NCI-H1417 treated with DMSO at 0.1 percent for 48 hours (cell line): ENCODE results near the gene VPS11.
A peak's percentile ranks its signal among the peaks of the same experiment; 100 is the strongest.
"Not testable (repeated sequence)": the region's sequence is repeated elsewhere in the genome, so short reads cannot be mapped to it uniquely, and the experiment has no call there.

Experiments
- DNase-seq: peaks from one replicate; lab custom pipeline; 2025; lab: John Stamatoyannopoulos, UW

VPS11 gene

DNA sequence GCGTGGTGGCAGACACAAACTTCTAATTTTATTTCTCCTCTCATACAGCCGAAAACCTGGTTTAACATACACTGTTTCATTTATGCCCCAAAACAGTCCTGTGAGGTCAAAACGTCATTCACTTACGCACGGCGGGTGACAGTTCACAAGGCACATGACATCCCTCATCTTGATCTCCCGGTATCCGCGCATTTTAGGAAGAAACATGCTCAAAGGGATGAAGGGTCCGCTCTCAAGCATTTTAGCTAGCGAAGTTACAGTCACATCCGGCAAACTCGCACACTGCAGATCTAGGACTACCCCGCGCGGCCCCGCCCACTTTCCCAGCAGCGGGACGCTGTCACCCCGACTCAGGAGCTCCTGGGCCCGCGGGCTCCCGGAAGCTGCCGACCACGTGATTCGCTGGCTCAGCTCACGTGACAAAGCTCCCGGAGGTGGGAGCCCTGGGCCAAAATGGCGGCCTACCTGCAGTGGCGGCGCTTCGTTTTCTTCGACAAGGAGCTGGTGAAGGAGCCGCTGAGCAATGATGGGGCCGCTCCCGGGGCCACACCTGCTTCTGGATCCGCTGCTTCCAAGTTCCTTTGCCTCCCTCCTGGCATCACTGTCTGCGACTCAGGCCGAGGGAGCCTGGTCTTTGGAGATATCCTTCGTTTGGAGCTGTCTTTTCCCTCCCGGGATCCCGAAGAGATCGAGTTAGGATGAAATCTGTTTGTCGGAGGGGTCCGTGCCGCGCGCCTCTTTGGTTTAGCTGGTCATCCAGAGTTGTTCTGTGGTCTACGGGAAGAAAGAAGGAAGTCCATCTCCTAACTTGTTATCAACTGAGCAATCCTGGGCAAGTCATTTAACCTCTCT lies at the start of gene VPS11:
TSS of gene VPS11 (plus strand) at position 448 of the 852 bp plus-strand sequence. CDS start at position 454, 6 bp downstream.
- DNase-seq, result peak; percentile 57

DNA sequence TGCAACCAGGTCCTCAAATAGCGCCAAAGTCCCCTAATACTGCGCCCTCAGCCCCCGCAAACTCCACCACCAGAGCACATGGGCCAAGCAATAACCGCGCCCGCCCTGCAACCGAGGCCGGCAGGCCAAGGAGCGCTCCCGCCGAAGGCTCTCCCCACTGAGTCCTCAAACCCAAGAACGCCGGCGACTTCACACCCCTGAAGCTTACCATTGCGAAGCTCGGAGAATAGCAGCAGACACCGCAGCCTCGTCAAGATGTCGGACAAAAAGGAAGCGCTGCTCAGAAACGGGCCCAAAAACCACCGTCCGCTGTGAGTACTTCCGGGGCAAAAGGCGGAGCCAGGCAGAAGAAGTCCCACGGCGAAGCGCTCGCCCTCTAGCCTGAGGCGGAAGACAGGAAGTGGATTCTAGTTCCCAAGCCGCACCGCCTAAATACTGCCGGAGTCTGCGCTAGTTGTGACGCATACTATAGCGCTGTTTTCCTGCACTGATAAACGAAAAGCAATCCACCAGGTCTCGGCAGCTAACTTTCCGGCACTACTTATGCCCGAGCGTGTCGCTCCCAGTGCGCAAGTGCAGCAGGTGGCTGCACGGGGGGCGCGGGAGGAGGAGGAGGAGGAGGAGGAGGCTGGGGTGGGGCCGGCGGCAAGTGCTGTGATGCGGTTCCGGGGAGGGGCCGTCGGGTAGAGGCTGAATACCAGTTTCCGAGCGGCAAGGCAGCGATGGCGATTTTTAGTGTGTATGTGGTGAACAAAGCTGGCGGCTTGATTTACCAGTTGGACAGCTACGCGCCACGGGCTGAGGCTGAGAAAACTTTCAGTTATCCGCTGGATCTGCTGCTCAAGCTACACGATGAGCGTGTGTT lies 49.3 kb upstream of the VPS11 start, which contains the start of the genes RPS25 and TRAPPC4:
TSS of gene RPS25 (minus strand) at position 270 of the 865 bp plus-strand sequence. CDS start at position 211, 59 bp downstream.
TSS of gene TRAPPC4 (plus strand) at position 693 of the 865 bp plus-strand sequence. CDS start at position 723, 30 bp downstream.
- DNase-seq, result peak; percentile 93

DNA sequence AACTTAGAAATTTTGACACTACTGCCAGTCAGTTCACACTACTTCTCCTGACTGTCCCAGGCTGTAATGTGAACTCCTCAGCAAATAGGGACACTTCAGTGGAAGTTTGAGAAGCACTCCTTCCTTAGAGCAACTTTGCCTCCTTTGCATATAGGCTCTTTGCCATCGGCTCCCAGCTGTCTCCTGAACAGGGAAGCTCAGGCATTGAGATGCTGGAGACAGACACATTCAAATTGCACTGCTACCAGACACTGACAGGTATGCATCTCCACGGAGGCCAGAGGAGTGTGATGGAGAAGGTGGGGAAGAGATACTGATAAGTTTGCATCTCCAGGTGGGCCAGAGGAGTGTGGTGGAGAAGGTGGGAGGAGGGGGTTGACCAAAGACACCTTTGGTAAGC lies 47.6 kb upstream of the VPS11 start:
- no peak for DNase-seq

GRCh38 chr11:119021631-119022030 lies 46.0 kb upstream of the VPS11 start:
- DNase-seq, result no peak

DNA sequence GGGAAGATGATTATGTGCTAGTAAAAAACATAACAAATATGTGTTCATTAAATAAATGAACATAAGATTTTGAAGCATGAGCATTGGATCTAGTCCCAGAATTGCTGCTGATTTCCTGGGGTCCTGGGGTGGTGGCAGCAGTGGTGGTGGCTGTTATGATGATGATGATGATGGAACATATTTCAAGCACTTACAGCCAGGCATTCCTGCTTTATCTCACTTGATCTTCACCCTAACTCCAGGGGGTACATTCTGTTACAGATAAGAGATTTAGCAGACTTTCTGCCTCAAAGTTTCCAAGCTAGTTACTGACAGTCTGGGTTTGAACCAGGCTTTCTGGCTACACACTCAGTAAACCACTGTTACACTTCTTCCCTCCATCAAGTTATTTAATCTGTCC lies 43.9 kb upstream of the VPS11 start:
- DNase-seq, result no peak

GRCh38 chr11:119024430-119025098 lies 43.1 kb upstream of the VPS11 start:
- DNase-seq, result no peak

DNA sequence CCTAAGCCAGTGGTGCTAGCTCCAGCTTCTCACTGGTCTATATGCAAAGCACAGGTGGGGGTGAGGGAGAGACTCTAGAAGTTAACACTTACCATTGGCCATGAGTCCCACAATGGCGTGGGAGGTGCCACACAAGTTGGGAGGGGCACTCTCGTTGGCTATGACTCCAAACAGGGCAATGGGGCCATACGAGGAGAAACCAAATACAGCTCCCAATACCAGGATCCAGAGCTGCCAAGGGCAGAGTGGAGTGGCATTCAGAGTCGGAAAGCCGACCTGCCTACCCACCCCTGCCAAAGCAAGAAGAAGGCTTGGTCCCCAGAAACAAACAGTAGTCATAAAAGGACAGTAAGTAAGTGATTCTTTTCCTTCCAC lies 42.5 kb upstream of the VPS11 start:
- DNase-seq, result no peak

DNA sequence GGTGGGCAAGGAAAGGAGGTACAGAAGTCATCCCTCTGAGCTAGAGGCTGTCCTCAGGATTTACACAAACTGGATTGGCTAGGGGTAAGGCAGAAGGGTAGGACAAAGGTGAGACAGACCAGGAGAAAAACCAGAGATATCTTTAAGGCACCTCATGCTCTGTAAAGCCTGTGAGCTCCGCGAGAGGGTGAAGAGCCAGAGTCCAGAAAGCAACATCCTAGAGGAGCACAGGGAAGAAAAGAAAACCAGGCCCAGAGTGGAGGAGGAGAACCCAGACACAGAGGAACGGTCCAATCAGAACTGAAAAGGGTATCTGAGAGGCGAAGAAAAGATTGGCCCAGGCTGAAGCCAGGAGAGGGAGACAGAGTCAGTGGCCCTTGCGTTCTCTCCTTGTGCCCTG lies 42.1 kb upstream of the VPS11 start:
- DNase-seq, result no peak

DNA sequence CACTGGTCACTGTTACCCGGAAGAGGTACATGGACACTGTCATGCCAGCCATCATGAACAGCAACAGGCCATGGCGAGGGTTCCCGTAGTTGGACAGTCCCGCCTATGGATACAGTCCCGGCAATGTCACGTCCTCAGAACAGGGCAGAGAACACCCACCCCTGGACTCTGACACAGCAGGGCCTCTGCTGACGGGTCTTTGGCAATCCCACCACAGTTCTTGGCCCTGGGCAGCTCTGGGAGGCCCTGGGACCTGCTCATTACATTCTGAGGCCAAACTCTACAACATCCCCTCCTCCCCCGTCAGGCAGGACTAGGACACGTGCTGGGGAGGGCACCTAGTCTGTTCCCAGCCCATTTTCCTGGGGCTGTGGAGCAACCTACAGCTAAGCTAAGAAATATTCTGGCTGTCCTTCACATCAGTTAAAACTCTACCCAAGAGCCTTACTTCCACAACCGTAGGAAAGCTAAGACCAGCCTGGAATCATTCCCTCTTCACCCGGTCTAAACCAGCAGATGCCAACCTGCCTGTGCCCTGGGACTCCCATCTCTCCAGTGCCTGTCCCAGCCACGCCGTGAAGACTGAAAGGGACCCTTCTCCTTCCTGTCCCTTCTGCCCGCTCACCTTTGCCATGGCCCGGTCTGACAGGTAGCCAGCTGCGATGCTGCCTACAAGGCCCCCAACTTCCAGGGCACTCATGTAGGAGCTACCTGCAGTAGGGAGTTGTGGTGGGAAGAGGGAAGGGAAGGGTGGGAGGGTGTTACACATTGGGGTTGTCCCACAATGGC lies 41.4 kb upstream of the VPS11 start:
- DNase-seq, result no peak

DNA sequence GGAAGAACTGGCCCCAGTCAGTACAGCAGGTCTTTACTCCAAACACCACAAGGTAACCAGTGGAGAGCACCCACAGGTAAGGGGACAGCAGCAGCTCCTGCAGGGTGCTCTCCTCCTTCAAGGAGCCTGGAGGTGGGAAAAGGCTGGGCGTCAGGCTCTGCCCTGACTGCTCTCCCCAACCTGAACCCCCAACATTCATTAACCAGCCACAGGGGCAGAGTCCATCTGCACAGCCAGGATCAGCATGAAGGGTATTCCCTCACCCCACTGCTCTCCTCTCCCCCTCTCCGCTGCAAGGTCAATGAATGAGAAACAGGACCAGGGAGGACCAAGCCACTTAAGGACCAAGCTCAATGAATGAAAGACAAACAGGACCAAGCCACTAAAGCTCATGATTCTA lies 40.6 kb upstream of the VPS11 start:
- no peak for DNase-seq

GRCh38 chr11:119027561-119028345 lies 39.9 kb upstream of the VPS11 start:
- DNase-seq, result no peak

- no peak for DNase-seq
These were observed 39.1 kb upstream of the VPS11 start for GRCh38 chr11:119028346-119029068.

- DNase-seq, result no peak
These were observed 38.6 kb upstream of the VPS11 start for GRCh38 chr11:119029069-119029339.

- DNase-seq, result no peak
These were observed 38.1 kb upstream of the VPS11 start for GRCh38 chr11:119029340-119030028.

- DNase-seq, result no peak
These were observed 37.6 kb upstream of the VPS11 start for GRCh38 chr11:119030029-119030328.

DNA sequence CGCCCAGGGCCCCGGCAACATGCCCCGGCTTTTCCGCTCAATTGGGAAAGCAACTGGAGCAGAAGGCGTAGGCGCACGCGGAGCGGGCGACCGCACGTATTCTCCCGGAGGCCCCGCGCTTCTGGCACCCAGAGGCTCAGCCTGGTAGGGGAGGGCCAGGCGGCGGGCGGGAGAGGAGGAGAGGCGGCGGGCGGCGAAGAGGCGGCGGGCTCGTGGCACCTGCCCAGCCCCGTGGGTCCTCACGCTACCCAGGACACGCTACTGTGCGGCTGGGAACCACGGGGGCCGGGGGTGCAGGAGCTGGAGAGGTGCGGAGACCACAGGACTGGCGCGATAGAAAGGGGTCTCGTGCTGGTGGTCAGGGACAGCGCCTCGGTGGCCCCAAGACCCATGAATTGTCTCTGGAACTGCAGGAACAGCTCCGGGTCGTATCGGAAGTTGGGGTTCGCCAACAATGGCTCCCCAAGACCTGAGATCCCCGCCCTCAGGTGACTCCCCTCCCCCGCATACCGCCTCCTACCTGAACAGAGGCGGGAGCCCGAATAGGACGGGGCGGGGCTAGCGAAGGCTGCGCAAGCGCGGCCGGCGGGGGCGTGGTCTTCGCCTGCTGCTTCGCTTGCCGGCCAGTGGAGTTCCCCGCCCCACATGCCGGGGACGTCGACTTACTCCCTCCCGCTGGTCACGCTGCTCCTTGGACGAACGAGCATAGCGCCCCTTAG lies 37.1 kb upstream of the VPS11 start, which contains the start of gene SLC37A4:
TSS of gene SLC37A4 (minus strand) at position 549 of the 719 bp plus-strand sequence.
- DNase-seq, result peak; percentile 89

GRCh38 chr11:119031912-119032280 lies 35.7 kb upstream of the VPS11 start:
- DNase-seq, result no peak

GRCh38 chr11:119033421-119033820 lies 34.2 kb upstream of the VPS11 start:
- DNase-seq, result not testable (repeated sequence)

DNA sequence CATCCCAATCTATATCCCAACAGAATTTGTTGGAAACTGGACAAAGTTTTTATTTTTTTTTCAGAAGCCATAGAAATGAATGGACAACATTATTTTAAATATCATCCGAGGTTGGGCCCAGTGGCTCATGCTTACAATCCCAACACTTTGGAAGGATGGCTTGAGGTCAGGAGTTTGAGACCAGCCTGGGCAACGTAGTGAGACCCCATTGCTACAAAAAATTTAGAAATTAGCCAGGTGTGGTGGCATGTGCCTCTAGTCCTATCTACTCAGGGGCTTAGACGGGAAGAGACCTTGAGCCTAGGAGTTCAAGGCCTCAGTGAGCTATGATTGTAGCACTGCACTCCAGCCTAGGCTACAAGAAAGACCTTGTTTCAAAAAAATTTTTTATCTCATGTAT lies 32.8 kb upstream of the VPS11 start:
- DNase-seq, result no peak
